ENCODE results near the gene MAST1.
"Not testable (repeated sequence)": the region's sequence is repeated elsewhere in the genome, so short reads cannot be mapped to it uniquely, and the experiment has no call there.

The MAST1 gene

DNA sequence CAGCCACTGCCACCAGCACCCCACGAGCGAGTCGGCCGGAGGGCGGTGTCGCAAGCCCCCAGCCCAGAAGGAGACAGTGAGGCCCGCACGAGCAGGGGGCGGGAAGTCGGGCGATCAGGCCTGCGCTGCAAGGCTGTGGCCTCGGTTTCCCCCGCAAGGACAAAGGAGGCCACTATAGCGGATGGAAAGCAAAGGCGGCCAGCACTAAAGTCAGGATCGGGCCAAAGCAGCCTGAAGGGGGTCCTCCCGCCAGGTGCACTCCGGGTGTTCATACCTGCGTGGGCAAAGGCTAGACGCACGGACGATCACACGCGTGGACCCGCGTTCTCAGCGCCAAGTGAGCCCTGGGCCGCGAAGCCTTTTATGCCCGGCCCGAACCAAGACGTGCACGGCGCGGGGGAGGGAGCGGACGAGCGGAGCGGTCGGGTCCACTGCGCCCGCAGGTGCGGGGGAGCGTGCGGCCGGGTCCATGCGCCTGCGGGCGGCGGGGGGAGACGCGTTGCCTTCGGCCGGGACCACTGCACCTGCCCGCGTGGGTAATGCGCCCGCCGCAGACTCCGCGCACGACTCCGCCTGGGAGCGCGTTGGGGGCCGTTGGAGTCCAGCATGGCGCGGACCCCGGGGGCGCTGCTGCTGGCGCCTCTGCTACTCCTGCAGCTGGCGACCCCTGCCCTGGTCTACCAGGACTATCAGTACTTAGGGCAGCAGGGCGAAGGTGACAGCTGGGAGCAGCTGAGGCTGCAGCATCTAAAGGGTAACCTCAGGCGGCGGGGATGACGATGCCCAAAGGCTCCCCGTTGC, 36.6 kb upstream of the MAST1 start, which contains the start of the genes PRDX2 and THSD8:
PRDX2 (minus strand) TSS at position 335 of the 801 bp plus-strand sequence. CDS start 539 bp downstream, outside the sequence.
THSD8 (plus strand) TSS at position 604 of the 801 bp plus-strand sequence; CDS start at position 607, 3 bp downstream.
- no peak for DNase-seq

DNA sequence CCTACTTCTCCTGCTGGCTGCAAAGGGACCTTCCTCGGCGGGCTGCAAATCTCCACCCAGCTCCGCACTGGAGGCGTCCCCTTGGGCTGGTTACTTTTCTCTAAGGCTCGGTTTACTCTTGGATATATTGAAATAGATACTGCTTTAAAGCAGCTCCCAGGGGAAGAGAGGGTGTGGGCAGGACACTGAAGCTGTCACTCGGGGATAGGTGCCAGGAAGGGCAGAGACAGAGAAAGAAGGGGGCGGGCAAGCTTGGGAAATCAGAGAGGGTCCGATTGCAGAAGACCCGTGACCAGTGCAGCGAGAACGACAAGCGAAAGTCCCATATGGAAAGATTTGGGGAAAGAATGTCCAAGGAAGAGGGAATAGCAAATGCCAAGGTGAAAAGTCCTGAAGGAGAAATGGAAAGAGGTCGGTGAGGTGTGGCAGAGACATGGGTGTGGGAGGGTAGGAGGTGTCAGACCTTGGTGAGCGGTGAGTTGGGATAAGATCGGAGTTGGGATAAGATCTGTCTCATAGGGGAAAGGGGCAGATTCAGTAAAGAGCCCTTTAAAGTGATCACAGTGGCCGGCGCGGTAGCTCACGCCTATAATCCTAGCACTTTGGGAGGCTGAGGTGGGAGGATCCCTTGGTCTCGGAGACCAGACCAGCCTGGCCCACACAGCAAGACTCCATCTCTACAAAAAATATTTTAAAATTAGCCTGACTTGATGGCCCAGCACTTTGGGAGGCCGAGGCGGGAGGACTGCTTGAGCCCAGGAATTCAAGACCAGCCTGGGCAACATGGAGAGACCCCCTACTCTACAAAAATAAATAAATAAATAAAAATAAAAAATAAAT, 35.8 kb upstream of the MAST1 start:
- DNase-seq = no peak

DNA sequence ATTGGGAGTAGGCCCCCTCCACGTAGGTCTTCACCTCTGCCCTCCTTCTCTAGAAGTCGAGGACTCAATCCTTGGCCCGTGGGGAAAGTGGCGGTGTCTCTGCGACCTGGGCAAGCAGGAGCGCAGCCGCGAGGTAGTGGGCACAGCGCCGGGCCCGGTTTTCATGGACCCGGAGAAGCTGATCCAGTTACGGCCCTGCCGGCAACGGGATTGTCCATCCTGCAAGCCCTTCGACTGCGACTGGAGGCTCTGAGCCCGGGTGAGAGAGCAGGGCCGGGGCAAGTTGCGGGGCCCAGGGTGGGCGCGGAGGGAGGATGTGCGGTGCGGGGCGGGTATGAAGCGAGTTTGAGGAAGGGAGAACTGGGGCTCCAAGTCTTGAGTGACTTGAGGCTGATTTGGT, 34.3 kb upstream of the MAST1 start:
- no peak for DNase-seq

DNA sequence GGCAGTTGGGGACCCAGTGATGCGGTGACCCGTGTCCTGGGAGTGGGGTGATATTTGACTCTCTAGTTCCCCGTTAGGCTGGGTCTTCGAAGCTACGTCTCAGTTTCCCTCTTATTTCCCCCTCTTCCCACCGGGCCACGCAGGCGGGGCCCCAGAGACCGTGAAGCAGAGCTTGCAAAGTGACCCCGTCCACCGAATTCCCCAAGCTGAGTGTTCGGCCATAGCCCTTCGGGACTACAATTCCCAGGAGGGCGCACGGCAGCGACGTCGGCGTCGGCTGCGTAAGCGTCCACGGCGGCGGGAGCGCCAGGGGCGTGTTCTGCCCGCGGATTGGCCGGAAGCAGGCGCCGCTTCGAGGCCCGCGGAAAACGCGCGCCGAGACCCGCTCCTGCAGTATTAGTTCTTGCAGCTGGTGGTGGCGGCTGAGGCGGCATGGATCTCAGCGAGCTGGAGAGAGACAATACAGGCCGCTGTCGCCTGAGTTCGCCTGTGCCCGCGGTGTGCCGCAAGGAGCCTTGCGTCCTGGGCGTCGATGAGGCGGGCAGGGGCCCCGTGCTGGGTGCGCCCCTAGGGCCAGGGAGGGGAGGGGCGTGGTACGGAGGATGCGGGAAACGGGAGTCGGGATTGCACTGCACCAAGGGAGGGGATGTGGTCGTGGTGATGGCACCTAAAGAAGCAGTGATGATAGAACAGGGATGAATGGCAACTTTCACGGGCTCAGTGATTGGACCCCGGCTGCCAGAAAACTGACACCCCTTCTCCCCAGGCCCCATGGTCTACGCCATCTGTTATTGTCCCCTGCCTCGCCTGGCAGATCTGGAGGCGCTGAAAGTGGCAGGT, 31.9 kb upstream of the MAST1 start, which contains the start of gene RNASEH2A:
RNASEH2A (plus strand) TSS at position 343 of the 840 bp plus-strand sequence; CDS start at position 433, 90 bp downstream.
- DNase-seq = peak; percentile 55

DNA sequence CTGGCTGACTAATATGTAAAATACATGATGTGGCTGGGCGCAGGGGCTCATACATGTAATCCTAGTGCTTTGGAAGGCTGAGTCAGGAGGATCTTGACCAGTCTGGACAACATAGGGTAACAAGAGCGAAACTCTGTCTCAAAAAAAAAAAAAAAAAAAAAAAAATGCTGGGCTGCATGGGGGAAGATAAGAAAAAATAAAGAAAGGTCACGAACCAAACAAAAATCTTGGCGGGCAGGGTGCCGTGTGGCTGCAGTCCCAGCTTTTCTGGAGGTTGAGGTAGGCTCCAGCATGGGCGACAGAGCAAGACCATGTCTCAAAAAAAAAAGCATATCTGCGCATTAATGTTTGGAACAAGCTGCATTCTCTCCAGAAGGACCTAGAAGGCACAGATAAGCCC, 23.2 kb upstream of the MAST1 start:
- DNase-seq = no peak

DNA sequence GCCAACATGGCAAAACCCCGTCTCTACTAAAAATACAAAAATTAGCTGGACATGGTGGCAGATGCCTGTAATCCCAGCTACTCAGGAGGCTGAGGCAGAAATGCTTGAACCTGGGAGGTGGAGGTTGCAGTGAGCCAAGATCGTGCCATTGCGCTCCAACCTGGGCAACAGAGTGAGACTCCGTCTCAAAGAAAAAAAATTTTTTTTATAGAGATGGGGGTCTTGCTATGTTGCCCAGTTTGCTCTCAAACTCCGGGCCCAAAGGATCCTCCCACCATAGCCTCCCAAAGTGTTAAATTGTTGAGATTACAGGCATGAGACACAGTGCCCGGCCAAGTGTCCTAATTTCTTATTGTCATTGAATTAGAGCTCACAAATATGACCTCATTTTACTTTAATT, 21.1 kb upstream of the MAST1 start:
- DNase-seq = not testable (repeated sequence)

DNA sequence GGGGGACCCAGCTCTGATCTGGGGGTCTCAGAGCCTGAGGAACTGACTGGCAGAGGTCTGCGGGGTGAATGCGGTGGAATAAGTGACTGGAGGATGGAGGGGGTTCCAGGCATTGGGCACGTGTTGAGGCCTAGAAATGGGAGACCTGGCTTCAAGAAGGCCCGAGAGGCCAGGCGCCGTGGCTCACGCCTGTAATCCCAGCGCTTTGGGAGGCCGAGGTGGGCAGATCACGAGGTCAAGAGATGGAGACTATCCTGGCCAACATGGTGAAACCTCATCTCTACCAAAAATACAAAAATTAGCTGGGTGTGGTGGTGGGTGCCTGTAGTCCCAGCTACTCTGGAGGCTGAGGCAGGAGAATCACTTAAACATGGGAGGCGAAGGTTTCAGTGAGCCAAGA, 20.5 kb upstream of the MAST1 start:
- DNase-seq = not testable (repeated sequence)

DNA sequence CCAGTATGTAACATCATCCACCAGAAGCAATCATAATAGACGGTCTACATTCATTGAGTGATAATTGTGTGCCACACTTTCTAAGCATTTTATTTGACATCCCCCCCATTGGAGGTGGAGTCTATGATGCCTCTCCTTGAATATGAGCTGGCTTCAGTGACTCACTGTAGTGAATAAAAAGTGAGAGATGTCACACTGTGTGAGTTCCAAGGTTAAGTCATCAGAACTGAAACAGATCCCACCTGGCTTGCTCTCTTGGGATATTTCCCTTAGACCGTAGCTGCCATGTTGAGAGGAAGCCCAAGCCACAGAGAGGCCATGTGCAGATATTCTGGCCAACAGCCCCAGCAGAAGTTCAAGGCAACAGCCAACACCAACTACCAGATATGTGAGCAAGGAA, 16.6 kb upstream of the MAST1 start:
- no peak for DNase-seq

DNA sequence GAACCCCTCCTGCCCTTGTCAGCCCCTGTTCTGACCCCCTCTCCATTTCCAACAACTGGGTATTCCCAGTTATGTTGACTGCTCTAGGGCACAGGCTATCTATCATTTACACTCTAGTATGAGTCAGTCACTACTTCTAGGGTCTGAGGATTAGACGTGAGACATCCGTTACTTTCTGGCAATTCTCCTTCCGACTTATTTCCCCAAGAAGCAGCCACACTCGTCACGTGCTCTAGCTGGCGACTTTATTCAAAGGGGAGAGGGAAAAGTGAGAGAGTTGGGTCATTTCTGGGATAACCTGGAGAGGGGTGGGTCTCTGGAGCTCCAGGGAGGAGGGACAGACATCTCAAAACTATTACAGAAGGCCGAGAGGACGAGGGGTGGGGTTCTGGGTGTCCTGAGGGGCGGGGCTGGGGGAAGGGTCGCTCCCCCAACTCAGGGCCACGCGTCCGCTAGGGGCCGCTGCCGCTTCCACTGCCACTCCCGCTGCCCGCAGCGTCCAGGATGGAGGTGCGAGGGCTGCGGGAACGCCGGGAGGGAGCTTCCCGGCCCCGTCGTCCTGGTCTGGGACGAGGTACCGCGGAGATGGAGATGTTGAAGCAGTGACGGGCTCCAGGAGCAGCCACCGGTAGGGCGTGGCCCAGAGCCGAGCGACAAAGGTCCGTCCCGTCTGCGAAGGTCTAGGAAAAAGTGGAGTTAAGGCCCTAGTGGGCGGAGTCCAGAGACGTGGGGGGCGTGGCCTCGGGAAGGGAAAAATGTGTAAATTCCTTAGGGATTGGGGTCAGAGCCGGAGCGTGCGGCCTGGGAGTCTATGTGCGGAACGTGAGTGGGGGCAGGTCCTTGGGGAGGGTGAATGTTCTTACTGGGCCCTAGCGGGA, 12.8 kb upstream of the MAST1 start:
- no peak for DNase-seq

DNA sequence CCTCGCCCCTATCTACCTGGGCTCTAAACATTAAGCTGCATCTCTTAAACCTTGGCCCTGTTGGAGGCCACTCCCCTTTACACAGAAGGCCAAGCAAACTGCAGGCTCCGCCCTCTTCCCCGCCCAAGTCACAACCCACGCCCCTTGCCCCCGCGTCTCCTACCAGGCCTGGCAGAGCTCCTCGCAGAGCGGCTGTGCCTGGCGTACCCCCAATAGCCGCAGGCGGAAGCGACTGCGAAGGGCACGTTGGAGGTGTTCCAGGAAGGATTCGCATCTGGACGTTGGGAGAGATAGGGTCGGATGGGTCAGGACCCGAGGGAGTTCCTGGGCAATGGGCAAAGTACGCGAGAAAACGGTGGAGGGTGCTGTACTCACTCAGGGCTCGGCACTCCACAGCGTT, 9.8 kb upstream of the MAST1 start:
- DNase-seq = peak; percentile 33

DNA sequence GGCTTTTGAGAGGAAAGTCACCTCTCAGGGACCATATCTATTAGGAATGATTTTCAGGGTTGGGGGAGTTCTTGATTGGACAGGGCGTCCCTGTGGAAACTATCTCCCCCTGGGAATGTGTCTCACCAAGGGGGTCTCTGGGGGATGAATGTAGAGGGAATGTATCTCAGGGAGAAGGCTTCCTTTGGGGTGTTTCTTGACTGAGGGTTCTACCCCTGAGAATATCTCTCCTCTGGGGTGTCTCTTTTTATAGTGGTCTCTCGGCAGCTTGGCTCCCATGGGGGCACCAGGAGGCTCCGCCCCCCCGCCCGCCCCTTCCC, 4.9 kb upstream of the MAST1 start:
- DNase-seq = no peak

DNA sequence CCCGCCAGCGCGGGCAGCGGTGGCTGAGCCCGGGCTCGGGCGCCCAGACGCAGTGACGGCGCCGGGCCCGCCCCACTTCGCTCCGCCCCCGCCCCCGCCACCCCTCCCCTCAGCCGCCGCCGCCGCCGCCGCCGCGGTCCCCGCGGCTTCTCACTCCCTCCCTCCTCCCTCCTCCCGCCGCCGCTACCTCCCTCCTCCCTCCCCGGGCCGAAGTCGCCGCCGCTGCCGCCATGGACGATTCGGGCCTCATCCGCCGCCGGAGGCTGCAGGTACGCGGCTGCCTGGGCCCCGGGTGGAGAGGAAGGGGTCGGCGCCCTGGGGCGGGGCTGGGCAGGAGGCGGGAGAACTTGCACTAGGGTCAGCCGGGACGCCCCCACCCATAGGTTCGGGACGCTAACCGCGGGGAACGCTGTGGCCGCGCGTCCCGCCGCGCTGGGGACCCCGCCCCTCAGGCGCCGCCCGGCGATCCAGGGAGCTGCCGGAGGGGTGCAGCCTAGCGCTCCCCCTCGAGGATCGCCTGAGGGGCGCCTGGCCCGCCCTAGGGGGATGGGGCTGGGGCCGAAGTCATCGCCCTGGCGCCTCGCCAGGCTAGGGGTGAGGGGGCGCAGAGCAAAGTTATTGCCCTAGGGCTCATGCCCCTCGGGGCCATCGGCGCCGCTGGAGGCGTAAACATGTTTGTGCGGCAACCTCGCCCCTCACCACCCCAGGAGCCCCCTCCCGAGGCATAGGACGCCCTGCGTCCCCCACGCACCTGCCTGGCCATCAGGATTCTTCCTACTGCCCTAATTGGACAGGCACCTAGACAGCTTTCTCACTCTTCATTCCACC, 4.4 kb upstream of the MAST1 start:
- DNase-seq = no peak

DNA sequence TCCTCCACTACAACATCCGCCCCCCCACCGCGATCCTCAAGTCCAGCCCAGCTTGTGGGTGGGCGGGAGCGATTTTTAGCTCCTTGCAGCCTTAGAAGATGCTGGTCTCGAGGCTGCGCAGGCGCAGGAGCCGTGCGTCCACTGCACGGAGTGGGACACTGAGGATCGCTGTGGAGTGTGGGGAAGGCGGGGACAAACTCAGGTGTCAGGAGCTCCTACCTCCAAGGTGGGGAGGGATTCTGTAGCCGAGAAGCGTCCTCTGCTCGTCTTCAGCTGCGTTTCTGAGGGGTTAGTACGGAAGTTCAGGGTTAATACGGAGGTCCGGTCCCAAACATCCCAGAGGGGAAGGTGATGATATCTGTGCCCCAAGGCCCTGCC, 3.8 kb upstream of the MAST1 start, which contains the start of gene RTBDN:
RTBDN (minus strand) TSS at position 14 of the 378 bp plus-strand sequence. CDS start 4,600 bp downstream, outside the sequence.
- DNase-seq = no peak

DNA sequence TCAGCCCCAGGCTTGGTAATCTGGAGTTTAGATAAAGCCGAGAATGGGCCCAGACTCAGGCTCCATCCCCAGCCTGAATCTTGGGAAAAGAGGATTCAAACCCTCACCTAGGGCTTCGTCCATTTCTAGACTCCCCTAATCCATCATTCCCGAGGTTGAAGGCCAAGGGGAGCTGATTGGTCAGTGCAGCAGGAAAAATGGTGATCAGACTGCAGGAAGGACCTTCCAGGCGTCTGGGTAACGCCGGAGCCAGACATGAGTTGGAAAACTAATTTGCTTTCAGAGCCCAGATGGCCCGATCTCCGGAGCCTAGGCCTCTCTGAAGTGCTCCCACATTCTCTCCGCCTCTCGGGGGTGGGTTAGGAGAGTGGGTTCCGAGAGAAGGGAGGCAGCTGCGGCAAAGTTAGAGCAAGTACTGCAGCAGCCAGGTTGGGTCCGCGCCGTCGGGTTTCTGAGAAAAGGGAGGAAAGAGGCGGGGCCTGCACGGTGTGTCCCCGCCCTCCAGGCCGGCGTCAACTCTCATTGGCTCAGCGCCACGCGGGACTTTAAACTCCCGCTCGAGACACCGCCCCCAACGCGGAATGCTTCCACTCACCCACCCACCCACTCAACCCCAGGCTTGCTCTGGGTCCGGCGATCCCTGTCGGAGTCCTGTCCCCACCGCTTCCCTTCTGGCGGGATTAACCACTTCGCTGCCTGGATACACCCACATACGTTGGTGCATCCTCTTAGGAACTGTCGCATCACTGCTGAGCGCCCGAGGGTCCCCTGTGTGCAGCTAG, 3.1 kb upstream of the MAST1 start:
- DNase-seq = no peak

DNA sequence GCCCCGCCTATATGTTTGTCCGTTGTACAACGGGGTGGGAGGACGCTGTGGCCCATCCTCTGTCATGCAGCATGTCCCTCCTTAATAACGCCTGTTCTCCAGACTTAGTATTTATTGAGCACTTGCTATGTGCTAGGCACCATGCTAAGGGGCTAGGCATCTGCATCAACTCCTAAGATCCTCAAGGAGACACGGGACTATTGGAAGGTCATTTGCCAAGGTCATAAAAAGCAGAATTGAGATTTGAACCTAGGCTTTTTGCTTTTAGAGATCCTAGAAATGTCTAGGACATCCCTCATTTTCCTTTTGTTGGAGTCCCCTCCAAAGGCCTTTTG, 1.8 kb upstream of the MAST1 start:
- DNase-seq = no peak

DNA sequence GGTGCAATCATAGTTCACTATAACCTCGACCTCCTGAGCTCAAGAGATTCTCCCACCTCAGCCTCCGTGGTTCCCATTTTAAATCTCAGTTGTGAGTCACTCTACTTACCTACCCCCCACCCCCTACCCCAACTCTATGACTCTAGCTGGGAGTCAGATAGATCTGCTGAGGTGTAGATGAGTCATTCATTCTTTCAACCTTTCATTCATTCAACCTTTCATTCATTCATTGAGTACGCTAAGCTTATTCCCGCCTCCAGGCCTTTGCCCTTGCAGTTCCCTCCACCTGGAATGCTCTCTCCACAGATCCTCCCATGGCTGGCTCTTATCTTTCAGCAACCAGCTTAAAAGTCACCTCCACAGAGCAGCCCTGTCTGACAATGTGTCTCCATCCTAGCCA, 1.1 kb upstream of the MAST1 start:
- no peak for DNase-seq

DNA sequence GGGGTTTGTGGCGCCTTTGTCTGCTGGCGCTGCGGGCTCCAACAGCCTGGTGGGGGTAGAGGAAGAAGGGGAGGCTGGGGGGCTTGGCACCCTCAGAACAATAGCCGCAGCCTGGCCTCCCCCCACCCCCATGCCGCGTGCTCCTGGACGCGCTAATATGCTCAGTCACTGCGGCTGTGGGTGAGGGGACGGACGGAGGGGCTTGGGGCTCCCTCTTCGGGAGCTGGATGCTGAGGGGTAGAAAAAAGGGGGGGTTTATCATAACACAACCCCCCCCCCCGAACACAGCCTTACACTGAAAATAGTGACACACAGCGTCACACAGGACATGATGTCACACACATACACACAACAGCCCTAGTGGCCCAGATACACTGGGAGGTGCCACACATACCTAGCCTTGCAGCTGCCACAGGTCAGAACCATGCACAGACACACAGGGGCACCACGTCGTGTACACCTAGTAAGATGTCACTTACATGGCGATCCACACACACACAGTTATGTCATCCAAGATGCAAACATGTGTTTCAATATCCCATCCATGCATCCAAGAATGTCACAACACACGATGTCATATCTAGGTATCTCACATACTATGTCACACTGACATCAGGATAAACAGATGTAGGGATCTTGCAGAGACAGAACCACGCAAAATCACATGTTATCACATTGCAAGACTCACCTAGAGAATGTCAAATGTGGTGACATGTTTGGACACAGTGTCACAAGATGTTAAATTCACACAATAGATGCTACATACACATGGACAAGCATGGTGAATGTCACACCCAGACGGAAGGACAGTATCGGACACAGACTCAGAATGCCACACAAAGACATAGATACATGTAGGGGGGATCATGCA, 806 bp downstream of the MAST1 start:
- no peak for DNase-seq

DNA sequence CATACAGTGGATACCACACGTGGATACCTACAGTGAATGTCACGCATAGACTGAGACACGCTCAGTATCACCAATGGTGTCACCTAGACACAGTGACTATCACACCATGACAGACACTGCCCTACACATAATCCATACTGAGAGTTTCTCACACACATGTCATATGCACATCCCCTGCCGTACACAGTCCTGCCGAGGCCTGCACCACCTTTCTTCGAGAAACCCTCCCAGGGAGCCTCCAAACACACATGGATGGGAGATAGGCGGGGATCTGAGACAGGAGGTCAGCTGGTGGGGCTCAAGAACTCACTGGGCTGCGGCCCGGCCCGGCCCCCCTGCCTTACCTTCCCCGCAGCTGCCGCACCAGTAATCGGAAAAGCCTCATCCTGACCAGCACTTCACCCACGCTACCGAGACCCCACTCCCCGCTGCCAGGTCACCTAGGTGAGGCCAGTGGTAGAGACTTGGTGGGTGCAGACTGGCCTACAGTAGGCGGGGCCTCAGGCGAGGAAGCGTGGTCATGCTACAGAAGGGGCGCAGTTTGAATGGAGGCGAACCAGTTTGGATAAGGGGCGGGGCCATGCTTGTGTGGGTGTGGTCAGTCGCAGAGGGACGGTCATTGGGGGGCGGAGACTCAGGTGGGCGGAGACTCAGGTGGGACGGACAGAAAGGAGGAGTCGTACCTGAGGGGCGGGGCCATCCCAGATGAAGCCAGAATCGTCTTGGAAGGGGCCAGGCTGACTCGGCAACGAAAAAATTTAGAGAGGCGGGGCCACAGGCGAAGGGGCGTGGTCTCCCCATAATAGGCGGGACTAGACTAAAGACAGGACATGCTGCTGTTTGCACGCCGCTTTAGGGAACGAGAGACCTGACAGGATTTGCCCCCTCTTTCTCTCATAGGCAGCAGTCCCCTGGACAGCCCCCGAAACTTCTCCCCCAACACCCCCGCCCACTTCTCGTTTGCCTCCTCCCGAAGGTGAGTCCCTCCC, 2.1 kb downstream of the MAST1 start:
- DNase-seq = no peak

Measured in NCI-H1694 (cell line).